ENCODE data around the gene SRSF12. TPM values are rescaled to one million over a fixed set of nuclear protein-coding genes. Genes with fewer than 3 reads are reported as not detected.

Gene SRSF12
- total RNA-seq, 1 experiment from 2014 or later: not detected

DNA sequence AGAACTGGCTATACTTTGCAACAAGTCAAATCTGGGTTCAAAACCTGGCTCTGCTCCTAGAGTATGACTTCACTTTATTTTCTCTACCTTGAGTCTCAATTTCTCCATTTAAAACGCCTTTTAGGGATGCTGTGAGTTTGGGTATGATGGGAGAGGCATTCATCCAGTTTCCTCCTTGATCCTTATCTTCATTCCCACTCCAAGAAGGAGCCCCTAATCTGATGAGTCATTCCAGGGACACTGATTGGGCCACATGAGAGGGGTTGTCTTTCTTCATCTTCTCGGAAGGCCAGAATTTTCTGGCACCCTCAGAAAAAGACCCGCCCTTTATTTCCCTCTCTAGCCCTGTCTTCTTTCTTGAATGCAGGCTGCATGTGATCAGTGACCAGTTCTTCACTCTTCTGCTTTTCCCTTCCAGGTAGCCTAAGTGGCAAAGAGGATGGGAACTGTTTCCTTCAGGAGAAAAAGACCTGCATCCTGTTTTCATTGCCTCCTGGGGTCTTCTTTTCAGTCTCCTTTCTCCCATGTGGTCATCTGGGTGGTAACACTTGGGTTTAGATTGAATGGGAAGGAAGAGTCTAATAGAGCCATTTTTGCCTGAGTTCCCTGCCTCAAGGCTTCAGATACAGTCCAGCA is 69.5 kb downstream of the SRSF12 start:
- no peaks in the 10 kb centered on the region for H4K20me1 ChIP-seq (ENCODE audit: insufficient read depth)
- H3K9me3 ChIP-seq (ENCODE audit: control insufficient read depth in 1 of 2, insufficient read depth in 1 of 2, low read depth in 1 of 2, low read length in 2 of 2): no peaks in the 10 kb centered on the region
- H3K36me3 ChIP-seq (ENCODE audit: control insufficient read depth in 1 of 2, insufficient read depth in 2 of 2, low read length in 2 of 2): no peaks in the 10 kb centered on the region
- DNase-seq (ENCODE audit: low read depth, low spot score): no peak
- intact Hi-C loops (cut with micrococcal nuclease): no loop called here
- H3K79me2 ChIP-seq (ENCODE audit: insufficient read depth, low read length): no peaks in the 10 kb centered on the region
- TF ChIP-seq, protein P1, sequence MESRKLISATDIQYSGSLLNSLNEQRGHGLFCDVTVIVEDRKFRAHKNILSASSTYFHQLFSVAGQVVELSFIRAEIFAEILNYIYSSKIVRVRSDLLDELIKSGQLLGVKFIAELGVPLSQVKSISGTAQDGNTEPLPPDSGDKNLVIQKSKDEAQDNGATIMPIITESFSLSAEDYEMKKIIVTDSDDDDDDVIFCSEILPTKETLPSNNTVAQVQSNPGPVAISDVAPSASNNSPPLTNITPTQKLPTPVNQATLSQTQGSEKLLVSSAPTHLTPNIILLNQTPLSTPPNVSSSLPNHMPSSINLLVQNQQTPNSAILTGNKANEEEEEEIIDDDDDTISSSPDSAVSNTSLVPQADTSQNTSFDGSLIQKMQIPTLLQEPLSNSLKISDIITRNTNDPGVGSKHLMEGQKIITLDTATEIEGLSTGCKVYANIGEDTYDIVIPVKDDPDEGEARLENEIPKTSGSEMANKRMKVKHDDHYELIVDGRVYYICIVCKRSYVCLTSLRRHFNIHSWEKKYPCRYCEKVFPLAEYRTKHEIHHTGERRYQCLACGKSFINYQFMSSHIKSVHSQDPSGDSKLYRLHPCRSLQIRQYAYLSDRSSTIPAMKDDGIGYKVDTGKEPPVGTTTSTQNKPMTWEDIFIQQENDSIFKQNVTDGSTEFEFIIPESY (IDR thresholded peaks at IDR 0.05; ENCODE audit: extremely low read depth, insufficient replicate concordance, low read length): no peak
- no peak for TF ChIP-seq YY1 (IDR thresholded peaks at IDR 0.05; ENCODE audit: extremely low read depth, insufficient replicate concordance, low read depth, low read length)
- TF ChIP-seq ZFX (IDR thresholded peaks at IDR 0.05): no peak
- TF ChIP-seq, protein P2, sequence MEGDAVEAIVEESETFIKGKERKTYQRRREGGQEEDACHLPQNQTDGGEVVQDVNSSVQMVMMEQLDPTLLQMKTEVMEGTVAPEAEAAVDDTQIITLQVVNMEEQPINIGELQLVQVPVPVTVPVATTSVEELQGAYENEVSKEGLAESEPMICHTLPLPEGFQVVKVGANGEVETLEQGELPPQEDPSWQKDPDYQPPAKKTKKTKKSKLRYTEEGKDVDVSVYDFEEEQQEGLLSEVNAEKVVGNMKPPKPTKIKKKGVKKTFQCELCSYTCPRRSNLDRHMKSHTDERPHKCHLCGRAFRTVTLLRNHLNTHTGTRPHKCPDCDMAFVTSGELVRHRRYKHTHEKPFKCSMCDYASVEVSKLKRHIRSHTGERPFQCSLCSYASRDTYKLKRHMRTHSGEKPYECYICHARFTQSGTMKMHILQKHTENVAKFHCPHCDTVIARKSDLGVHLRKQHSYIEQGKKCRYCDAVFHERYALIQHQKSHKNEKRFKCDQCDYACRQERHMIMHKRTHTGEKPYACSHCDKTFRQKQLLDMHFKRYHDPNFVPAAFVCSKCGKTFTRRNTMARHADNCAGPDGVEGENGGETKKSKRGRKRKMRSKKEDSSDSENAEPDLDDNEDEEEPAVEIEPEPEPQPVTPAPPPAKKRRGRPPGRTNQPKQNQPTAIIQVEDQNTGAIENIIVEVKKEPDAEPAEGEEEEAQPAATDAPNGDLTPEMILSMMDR (IDR thresholded peaks at IDR 0.05 in 2 of 3, conservative IDR thresholded peaks at IDR 0.05 in 1 of 3; ENCODE audit: borderline replicate concordance in 1 of 3, insufficient read depth in 1 of 3, low read depth in 2 of 3, low read length in 2 of 3): no peak
- TF ChIP-seq POLR2AphosphoS5 (IDR thresholded peaks at IDR 0.05; ENCODE audit: low read depth, low read length): no peak
- no peak for TF ChIP-seq CBX3 (IDR thresholded peaks at IDR 0.05; ENCODE audit: low read depth)
- no peak for TF ChIP-seq RAD21 (IDR thresholded peaks at IDR 0.05; ENCODE audit: low read depth)
- no peak for TF ChIP-seq CEBPB (IDR thresholded peaks at IDR 0.05; ENCODE audit: low read depth)
- TF ChIP-seq, protein P3, sequence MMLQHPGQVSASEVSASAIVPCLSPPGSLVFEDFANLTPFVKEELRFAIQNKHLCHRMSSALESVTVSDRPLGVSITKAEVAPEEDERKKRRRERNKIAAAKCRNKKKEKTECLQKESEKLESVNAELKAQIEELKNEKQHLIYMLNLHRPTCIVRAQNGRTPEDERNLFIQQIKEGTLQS (IDR thresholded peaks at IDR 0.05): no peak
- TF ChIP-seq FOSL1 (IDR thresholded peaks at IDR 0.05; ENCODE audit: low read depth): no peak
- no peak for TF ChIP-seq EZH2 (IDR thresholded peaks at IDR 0.05)
- TF ChIP-seq ZNF274 (IDR thresholded peaks at IDR 0.05; ENCODE audit: low read depth, low read length): no peak
- no peak for TF ChIP-seq ELF1 (IDR thresholded peaks at IDR 0.05; ENCODE audit: borderline replicate concordance, low read depth)
- TF ChIP-seq POLR2A (IDR thresholded peaks at IDR 0.05; ENCODE audit: borderline replicate concordance, extremely low read depth, insufficient read depth, insufficient read length): no peak
- TF ChIP-seq, protein P4, sequence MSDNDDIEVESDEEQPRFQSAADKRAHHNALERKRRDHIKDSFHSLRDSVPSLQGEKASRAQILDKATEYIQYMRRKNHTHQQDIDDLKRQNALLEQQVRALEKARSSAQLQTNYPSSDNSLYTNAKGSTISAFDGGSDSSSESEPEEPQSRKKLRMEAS (IDR thresholded peaks at IDR 0.05): no peak
- no peak for TF ChIP-seq TCF7L2 (IDR thresholded peaks at IDR 0.05; ENCODE audit: borderline replicate concordance, extremely low read depth, insufficient read depth, insufficient read length)
- no peak for TF ChIP-seq EGR1 (IDR thresholded peaks at IDR 0.05; ENCODE audit: low read depth)
- TF ChIP-seq, protein P5, sequence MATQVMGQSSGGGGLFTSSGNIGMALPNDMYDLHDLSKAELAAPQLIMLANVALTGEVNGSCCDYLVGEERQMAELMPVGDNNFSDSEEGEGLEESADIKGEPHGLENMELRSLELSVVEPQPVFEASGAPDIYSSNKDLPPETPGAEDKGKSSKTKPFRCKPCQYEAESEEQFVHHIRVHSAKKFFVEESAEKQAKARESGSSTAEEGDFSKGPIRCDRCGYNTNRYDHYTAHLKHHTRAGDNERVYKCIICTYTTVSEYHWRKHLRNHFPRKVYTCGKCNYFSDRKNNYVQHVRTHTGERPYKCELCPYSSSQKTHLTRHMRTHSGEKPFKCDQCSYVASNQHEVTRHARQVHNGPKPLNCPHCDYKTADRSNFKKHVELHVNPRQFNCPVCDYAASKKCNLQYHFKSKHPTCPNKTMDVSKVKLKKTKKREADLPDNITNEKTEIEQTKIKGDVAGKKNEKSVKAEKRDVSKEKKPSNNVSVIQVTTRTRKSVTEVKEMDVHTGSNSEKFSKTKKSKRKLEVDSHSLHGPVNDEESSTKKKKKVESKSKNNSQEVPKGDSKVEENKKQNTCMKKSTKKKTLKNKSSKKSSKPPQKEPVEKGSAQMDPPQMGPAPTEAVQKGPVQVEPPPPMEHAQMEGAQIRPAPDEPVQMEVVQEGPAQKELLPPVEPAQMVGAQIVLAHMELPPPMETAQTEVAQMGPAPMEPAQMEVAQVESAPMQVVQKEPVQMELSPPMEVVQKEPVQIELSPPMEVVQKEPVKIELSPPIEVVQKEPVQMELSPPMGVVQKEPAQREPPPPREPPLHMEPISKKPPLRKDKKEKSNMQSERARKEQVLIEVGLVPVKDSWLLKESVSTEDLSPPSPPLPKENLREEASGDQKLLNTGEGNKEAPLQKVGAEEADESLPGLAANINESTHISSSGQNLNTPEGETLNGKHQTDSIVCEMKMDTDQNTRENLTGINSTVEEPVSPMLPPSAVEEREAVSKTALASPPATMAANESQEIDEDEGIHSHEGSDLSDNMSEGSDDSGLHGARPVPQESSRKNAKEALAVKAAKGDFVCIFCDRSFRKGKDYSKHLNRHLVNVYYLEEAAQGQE (IDR thresholded peaks at IDR 0.05; ENCODE audit: low read depth): no peak
- TF ChIP-seq EZH2phosphoT487 (IDR thresholded peaks at IDR 0.05; ENCODE audit: borderline replicate concordance): no peak
- no peak overlapping the region for H3K9ac ChIP-seq (ENCODE audit: low read length)
- no peak for ATAC-seq
- no peak overlapping the region for H3K4me2 ChIP-seq (ENCODE audit: low read length)
- ChIA-PET CTCF (no interaction called here), POLR2A (no interaction called here), RAD21 (ENCODE audit: low non-redundant PET in 1 of 2, low total read pairs in 2 of 2, uncharacterized antibody in 2 of 2, unreplicated experiment in 2 of 2) (no interaction called here)
- no peaks in the 10 kb centered on the region for H3K27me3 ChIP-seq (ENCODE audit: insufficient read depth, low read length)
- H2AFZ ChIP-seq (ENCODE audit: low read depth, low read length, poor library complexity, severe bottlenecking): no peak overlapping the region
- no peaks in the 10 kb centered on the region for H3K4me1 ChIP-seq (ENCODE audit: control insufficient read depth in 1 of 2, insufficient read depth in 2 of 2, low read length in 2 of 2)
- BruUV-seq (replicated peaks): no TSS peak
- no peak overlapping the region for H3K4me3 ChIP-seq (replicated peaks in 1 of 2; ENCODE audit: low read depth in 1 of 2, low read length in 2 of 2)
- H3K9me2 ChIP-seq (ENCODE audit: insufficient read depth): no peaks in the 10 kb centered on the region
- no peak overlapping the region for H3K27ac ChIP-seq (ENCODE audit: low read depth, low read length)
